Measurements from ENCODE around the gene ATP1B4. TPM values are rescaled to one million over a fixed set of nuclear protein-coding genes. Genes with fewer than 3 reads are reported as not detected.

ATP1B4 gene
- total and polyA plus RNA-seq, 9 of the 15 experiments (the other 6 are each of a cell fraction or from before 2014, with no cell fraction given) = 0.04 to 0.18 TPM; not detected in 7

DNA sequence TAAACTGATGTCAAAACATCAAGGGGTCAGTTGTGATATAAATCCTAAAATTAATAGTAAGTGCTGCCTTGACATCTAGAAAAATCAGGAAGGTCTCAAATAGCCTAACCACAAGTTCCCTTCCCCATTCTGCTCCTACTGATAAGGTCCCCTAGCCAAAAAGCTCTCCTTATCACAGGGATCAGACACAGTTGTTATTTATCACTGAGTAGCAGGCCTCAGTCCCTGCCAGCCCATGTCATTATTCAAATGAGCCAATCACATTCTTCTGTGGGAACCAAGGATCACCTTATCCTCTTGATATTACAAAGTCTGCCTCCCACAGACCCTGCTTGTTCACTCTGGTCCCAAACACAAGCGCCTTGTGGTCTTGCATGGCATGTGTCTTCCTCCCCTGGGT lies 27.3 kb upstream of the ATP1B4 start (continued):
- TF ChIP-seq GTF2E2 (tag; IDR thresholded peaks at IDR 0.05) = no peak
- no peak for TF ChIP-seq RB1 (IDR thresholded peaks at IDR 0.05; ENCODE audit: low read depth)
- no peak for TF ChIP-seq NR1H2 (CRISPR knock-in tag; IDR thresholded peaks at IDR 0.05)
- TF ChIP-seq, protein P1, sequence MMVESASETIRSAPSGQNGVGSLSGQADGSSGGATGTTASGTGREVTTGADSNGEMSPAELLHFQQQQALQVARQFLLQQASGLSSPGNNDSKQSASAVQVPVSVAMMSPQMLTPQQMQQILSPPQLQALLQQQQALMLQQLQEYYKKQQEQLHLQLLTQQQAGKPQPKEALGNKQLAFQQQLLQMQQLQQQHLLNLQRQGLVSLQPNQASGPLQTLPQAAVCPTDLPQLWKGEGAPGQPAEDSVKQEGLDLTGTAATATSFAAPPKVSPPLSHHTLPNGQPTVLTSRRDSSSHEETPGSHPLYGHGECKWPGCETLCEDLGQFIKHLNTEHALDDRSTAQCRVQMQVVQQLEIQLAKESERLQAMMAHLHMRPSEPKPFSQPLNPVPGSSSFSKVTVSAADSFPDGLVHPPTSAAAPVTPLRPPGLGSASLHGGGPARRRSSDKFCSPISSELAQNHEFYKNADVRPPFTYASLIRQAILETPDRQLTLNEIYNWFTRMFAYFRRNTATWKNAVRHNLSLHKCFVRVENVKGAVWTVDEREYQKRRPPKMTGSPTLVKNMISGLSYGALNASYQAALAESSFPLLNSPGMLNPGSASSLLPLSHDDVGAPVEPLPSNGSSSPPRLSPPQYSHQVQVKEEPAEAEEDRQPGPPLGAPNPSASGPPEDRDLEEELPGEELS (CRISPR knock-in tag; IDR thresholded peaks at IDR 0.05; ENCODE audit: borderline replicate concordance) = no peak
- TF ChIP-seq, protein P2, sequence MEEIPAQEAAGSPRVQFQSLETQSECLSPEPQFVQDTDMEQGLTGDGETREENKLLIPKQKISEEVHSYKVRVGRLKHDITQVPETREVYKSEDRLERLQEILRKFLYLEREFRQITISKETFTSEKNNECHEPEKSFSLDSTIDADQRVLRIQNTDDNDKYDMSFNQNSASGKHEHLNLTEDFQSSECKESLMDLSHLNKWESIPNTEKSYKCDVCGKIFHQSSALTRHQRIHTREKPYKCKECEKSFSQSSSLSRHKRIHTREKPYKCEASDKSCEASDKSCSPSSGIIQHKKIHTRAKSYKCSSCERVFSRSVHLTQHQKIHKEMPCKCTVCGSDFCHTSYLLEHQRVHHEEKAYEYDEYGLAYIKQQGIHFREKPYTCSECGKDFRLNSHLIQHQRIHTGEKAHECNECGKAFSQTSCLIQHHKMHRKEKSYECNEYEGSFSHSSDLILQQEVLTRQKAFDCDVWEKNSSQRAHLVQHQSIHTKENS (CRISPR knock-in tag; IDR thresholded peaks at IDR 0.05) = no peak
- no peak for TF ChIP-seq SRSF9 (IDR thresholded peaks at IDR 0.05; ENCODE audit: borderline replicate concordance, low read depth, low read length)
- TF ChIP-seq BHLHE40 (IDR thresholded peaks at IDR 0.05; ENCODE audit: low read length) = peak; percentile 15; the same call in 1 of the 2 replicates
- TF ChIP-seq CBFA2T2 (conservative IDR thresholded peaks at IDR 0.05) = peak; percentile 94
- TF ChIP-seq GATA2 (CRISPR knock-in tag; IDR thresholded peaks at IDR 0.05) = peak; percentile 80
- TF ChIP-seq RBBP5 (IDR thresholded peaks at IDR 0.05; ENCODE audit: borderline replicate concordance, insufficient read depth, low read length, poor library complexity, severe bottlenecking) = no peak
- TF ChIP-seq MED1 (CRISPR knock-in tag; IDR thresholded peaks at IDR 0.05; ENCODE audit: borderline replicate concordance) = no peak
- TF ChIP-seq, protein P3, sequence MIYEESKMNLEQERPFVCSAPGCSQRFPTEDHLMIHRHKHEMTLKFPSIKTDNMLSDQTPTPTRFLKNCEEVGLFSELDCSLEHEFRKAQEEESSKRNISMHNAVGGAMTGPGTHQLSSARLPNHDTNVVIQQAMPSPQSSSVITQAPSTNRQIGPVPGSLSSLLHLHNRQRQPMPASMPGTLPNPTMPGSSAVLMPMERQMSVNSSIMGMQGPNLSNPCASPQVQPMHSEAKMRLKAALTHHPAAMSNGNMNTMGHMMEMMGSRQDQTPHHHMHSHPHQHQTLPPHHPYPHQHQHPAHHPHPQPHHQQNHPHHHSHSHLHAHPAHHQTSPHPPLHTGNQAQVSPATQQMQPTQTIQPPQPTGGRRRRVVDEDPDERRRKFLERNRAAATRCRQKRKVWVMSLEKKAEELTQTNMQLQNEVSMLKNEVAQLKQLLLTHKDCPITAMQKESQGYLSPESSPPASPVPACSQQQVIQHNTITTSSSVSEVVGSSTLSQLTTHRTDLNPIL (CRISPR knock-in tag; IDR thresholded peaks at IDR 0.05) = no peak
- TF ChIP-seq RCOR1 (IDR thresholded peaks at IDR 0.05; ENCODE audit: borderline replicate concordance in 1 of 2, low read depth in 2 of 2, low read length in 2 of 2) = peak; percentile 73 to 95; a peak in 3 of 4 replicates
- no peak for TF ChIP-seq KLF1 (tag; IDR thresholded peaks at IDR 0.05)
- no peak for TF ChIP-seq PPARD (CRISPR knock-in tag; IDR thresholded peaks at IDR 0.05)
- TF ChIP-seq FOXA3 (CRISPR knock-in tag; conservative IDR thresholded peaks at IDR 0.05 in 1 of 2, IDR thresholded peaks at IDR 0.05 in 1 of 2) = no peak
- no peak for TF ChIP-seq KAT2B (IDR thresholded peaks at IDR 0.05; ENCODE audit: low read depth, low read length)
- TF ChIP-seq NELFE (IDR thresholded peaks at IDR 0.05; ENCODE audit: insufficient read depth, insufficient read length) = no peak
- TF ChIP-seq, protein P4, sequence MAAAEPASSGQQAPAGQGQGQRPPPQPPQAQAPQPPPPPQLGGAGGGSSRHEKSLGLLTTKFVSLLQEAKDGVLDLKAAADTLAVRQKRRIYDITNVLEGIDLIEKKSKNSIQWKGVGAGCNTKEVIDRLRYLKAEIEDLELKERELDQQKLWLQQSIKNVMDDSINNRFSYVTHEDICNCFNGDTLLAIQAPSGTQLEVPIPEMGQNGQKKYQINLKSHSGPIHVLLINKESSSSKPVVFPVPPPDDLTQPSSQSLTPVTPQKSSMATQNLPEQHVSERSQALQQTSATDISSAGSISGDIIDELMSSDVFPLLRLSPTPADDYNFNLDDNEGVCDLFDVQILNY (CRISPR knock-in tag; IDR thresholded peaks at IDR 0.05) = no peak
- TF ChIP-seq, protein P5, sequence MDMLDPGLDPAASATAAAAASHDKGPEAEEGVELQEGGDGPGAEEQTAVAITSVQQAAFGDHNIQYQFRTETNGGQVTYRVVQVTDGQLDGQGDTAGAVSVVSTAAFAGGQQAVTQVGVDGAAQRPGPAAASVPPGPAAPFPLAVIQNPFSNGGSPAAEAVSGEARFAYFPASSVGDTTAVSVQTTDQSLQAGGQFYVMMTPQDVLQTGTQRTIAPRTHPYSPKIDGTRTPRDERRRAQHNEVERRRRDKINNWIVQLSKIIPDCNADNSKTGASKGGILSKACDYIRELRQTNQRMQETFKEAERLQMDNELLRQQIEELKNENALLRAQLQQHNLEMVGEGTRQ (CRISPR knock-in tag; IDR thresholded peaks at IDR 0.05) = no peak
- TF ChIP-seq EZH2 (IDR thresholded peaks at IDR 0.05; ENCODE audit: borderline replicate concordance, low read depth, low read length) = no peak
- TF ChIP-seq RFX7 (CRISPR knock-in tag; IDR thresholded peaks at IDR 0.05) = no peak
- no peak for TF ChIP-seq SRSF3 (IDR thresholded peaks at IDR 0.05; ENCODE audit: insufficient read depth, low read length)
